Kidney epithelial cell (primary cell): ENCODE measurements around the gene AMER3. TPM values are rescaled to one million over a fixed set of nuclear protein-coding genes. Genes with fewer than 3 reads are reported as not detected.

Experiments used
- DNase-seq: peaks from one replicate; pipeline ENCODE4 v3.0.0-alpha.2; 2010; ENCODE audit warnings: low read depth
- H3K27me3 ChIP-seq: 2 replicates; pipeline ENCODE4 v1.6.0; 2011; ENCODE audit warnings: low read length; ENCODE audit not compliant: control insufficient read depth, insufficient read depth
- H3K36me3 ChIP-seq: 2 replicates; pipeline ENCODE4 v1.5.1; 2011; ENCODE audit warnings: low read length; ENCODE audit not compliant: control insufficient read depth, insufficient read depth
- H3K4me3 ChIP-seq: 2 replicates; pipeline ENCODE4 v1.5.1; 2011; ENCODE audit warnings: low read depth, mild to moderate bottlenecking, control low read depth, low read length
- CTCF ChIP-seq: IDR thresholded peaks from 2 replicates; pipeline ENCODE4 v1.5.1; 2011; ENCODE audit warnings: mild to moderate bottlenecking, moderate library complexity, low read length, control low read depth, inconsistent platforms; ENCODE audit not compliant: insufficient read depth, poor library complexity, severe bottlenecking
- total RNA-seq: library from RNA; depleted of rRNA; stranded (reverse); fragments of >200 nt; gene quantifications from 2 replicates; pipeline ENCODE4 v1.2.3, GENCODE V29; 2015

The AMER3 gene
- total RNA-seq, 1 donor from 2014 or later, result not detected

GRCh38 chr2:130796290-130796689, 41.0 kb downstream of the AMER3 start:
- no peak for DNase-seq
- TF ChIP-seq CTCF, result no peak
- Histone ChIP-seq H3K36me3 (no peaks in the 10 kb centered on the region), H3K4me3 (no peak overlapping the region), H3K27me3 (no peaks in the 10 kb centered on the region)

DNA sequence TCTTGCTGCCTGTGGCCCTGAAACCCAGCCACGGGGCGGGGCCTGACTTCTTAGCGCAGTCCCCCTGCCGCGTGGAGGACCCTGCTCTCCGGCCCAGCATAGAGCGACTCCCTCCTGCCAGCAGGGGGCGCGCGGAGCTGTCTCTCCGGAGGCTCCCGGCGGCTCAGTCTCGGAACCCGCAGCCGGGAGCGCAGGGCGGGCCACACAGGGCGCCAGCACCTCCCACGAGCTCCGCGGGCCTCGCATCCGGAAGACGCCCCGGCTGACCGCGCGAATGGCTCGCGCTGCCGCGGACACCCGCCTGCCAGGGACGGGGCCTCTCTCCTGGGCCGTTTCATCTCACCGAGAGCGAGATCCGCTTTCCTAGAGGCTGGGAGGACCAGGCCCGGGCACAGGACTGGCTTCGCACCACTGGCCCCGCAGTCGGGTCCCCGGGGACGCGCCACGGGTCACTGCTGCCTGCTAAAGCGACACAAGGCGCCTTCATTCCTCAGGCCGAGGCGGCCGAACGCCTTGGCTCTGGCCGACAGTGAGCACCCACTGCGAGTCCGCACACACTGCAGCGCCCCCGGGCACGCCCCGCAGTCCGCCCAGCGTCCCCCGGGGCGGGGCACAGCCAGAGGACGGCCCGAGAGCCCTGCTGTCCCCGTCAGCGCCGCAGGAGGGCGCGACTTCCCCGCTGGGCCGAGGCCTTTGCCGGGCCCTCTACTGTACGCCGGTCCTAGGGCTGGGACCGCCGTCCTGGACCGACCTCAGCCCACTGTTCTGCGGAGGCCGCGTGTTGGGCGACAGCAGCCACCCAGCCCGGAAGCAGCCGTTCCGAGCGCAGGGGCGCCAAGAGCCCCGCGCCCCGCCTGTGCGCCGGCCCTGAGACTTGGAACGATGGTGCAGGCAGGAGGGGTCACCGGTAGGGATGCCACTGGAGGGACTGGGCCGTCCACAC, 42.4 kb downstream of the AMER3 start:
- Histone ChIP-seq H3K4me3 (peak overlapping the region; percentile 73), H3K36me3 (no peaks in the 10 kb centered on the region), H3K27me3 (no peaks in the 10 kb centered on the region)
- DNase-seq, result no peak
- TF ChIP-seq CTCF, result peak; percentile 89

DNA sequence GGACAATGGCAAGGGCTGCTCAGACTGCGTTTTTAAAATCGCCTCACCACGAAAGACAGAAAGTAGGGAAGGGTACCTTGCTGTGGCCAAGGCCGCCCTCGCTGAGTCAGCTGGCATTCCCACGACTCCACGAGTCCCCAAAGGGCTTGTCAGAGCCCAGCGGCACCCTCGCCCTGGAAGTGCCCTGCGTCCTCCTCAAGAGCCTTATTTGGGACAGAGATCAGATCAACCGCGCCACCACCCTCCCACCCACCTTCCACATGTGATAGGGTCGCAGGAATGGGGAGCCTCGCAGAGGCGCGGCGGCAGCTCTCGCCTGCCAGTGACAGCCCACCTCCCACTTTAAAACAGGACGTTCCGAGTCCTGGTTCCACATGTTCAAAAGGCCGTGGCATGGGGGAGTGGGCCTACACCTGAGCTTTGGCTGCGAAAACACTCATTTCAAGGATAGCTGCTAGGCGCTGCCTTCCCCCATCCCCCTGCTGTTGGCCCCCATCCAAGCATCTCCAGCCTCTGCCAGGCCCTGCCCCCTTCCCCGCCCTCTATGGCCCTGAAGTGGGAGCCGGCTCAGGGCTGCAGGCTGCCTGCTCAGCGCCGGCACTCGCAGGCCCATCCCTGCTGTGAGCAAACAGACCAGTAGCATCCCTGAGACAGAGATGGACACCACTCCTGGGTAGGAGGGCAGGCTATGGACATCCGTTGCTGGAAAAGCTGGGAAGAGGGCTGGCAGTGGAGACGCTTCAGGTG, 43.3 kb downstream of the AMER3 start:
- no peak for DNase-seq
- TF ChIP-seq CTCF, result no peak
- H3K36me3 ChIP-seq, result no peaks in the 10 kb centered on the region

GRCh38 chr2:130799295-130799694, 44.0 kb downstream of the AMER3 start:
- DNase-seq, result no peak
- no peak for TF ChIP-seq CTCF
- H3K36me3 ChIP-seq, result no peaks in the 10 kb centered on the region
- H3K4me3 ChIP-seq, result no peak overlapping the region
- H3K27me3 ChIP-seq, result no peaks in the 10 kb centered on the region

More for the DNA sequence above, 43.3 kb downstream of the AMER3 start:
- Histone ChIP-seq H3K4me3 (peak overlapping the region; percentile 73), H3K27me3 (no peaks in the 10 kb centered on the region)

DNA sequence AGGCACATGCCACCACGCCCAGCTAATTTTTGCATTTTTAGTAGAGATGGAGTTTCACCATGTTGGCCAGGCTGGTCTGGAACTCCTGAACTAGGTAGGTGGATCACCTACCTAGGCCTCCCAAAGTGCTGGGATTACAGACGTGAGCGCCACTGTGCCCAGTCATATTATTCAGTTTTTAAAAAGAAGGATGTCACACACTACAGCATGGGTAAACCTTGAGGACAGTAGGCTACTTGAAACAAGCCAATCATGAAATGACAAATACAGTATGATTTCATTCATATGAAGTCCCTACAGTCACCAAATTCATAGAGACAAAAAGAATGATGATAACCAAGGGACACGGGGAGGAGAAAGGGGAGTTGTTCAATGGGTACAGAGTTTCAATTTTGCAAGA, 50.3 kb downstream of the AMER3 start:
- no peak for DNase-seq
- H3K27me3 ChIP-seq, result no peaks in the 10 kb centered on the region
- no peak for TF ChIP-seq CTCF

More for the DNA sequence above, 50.3 kb downstream of the AMER3 start:
- H3K4me3 ChIP-seq, result no peak overlapping the region
- H3K36me3 ChIP-seq, result no peaks in the 10 kb centered on the region
